ENCODE data around the gene HBA2. TPM values are rescaled to one million over a fixed set of nuclear protein-coding genes. Genes with fewer than 3 reads are reported as not detected.

Gene HBA2
- total RNA-seq, 1 experiment from 2014 or later, result not detected

- POLR2A ChIA-PET, result no interaction called here
- no TSS peak for BruUV-seq (replicated peaks)
- Histone ChIP-seq H3K36me3 (ENCODE audit: control insufficient read depth, insufficient read depth, low read length) (peaks cover 9% of the 10 kb centered on the region), H3K27me3 (ENCODE audit: control insufficient read depth, insufficient read depth, low read length) (no peaks in the 10 kb centered on the region), H3K4me3 (ENCODE audit: low read depth in 2 of 2, low read length in 2 of 2) (no peak overlapping the region), H3K9me3 (ENCODE audit: control insufficient read depth, insufficient read depth, low read depth, low read length) (no peaks in the 10 kb centered on the region), H3K27ac (ENCODE audit: low read length) (no peak overlapping the region), H3K4me1 (ENCODE audit: control insufficient read depth, insufficient read depth, low read length) (no peaks in the 10 kb centered on the region)
- intact Hi-C loops (cut with micrococcal nuclease; ENCODE audit: unreplicated experiment), result no loop called here
- ATAC-seq (no peak), DNase-seq (ENCODE audit: low read depth, low spot score) (no peak)
- in situ Hi-C loops (cut with HindIII; ENCODE audit: low pct_unique_long_range_greater_than_20kb, low sequenced_read_pairs), result no loop called here
- no peak for TF ChIP-seq TCF7L2 (IDR thresholded peaks at IDR 0.05; ENCODE audit: low read depth, low read length)
- TF ChIP-seq REST (IDR thresholded peaks at IDR 0.05; ENCODE audit: insufficient read depth in 1 of 2, low read depth in 2 of 2, low read length in 1 of 2), result no peak
- no peak for TF ChIP-seq CTCF (IDR thresholded peaks at IDR 0.05)
- no peak for TF ChIP-seq POLR2AphosphoS5 (IDR thresholded peaks at IDR 0.05; ENCODE audit: low read depth, low read length)
- CTCF ChIA-PET, result no interaction called here
Observed at GRCh38 chr16:212999-213398, 40.3 kb downstream of the HBA2 start.

- DNase-seq (ENCODE audit: low read depth, low spot score), result no peak
- Histone ChIP-seq H3K9me3 (ENCODE audit: control insufficient read depth, insufficient read depth, low read depth, low read length) (no peaks in the 10 kb centered on the region), H3K27ac (ENCODE audit: low read length) (no peak overlapping the region), H3K4me1 (ENCODE audit: control insufficient read depth, insufficient read depth, low read length) (no peaks in the 10 kb centered on the region), H3K27me3 (ENCODE audit: control insufficient read depth, insufficient read depth, low read length) (no peaks in the 10 kb centered on the region), H3K4me3 (ENCODE audit: low read depth in 2 of 2, low read length in 2 of 2) (no peak overlapping the region), H3K36me3 (ENCODE audit: control insufficient read depth, insufficient read depth, low read length) (peaks cover 14% of the 10 kb centered on the region)
- BruUV-seq (replicated peaks), result TSS peak; percentile 49
- TF ChIP-seq CTCF (IDR thresholded peaks at IDR 0.05) (no peak), SIN3A (IDR thresholded peaks at IDR 0.05; ENCODE audit: borderline replicate concordance, insufficient read depth, low read depth, low read length) (no peak), TCF7L2 (IDR thresholded peaks at IDR 0.05; ENCODE audit: low read depth, low read length) (no peak), REST (IDR thresholded peaks at IDR 0.05; ENCODE audit: insufficient read depth in 1 of 2, low read depth in 2 of 2, low read length in 1 of 2) (no peak), POLR2AphosphoS5 (IDR thresholded peaks at IDR 0.05; ENCODE audit: low read depth, low read length) (no peak)
- intact Hi-C loops (cut with micrococcal nuclease; ENCODE audit: unreplicated experiment), result no loop called here
- in situ Hi-C loops (cut with HindIII; ENCODE audit: low pct_unique_long_range_greater_than_20kb, low sequenced_read_pairs), result no loop called here
- ChIA-PET CTCF (interaction anchor here (0.8 kb wide), 1 partner anchor 133 kb away, joined by 3 read pairs; no protein-coding TSS in a partner anchor), POLR2A (no interaction called here)
- no peak for ATAC-seq
Observed at GRCh38 chr16:220021-220420, 47.3 kb downstream of the HBA2 start.

Other genes starting within 250 kb of the HBA2 start
- 35.7 TPM for gene POLR3K, start 119.3 kb upstream of the HBA2 start, total RNA-seq (2021; ENCODE audit: unreplicated experiment)
- 83.5 TPM for gene SNRNP25, start 119.0 kb upstream of the HBA2 start, total RNA-seq (2021; ENCODE audit: unreplicated experiment)
- gene RHBDF1, start 100.2 kb upstream of the HBA2 start, total RNA-seq (2021; ENCODE audit: unreplicated experiment), result 41.7 TPM
- 85.7 TPM for gene MPG, start 94.7 kb upstream of the HBA2 start, total RNA-seq (2021; ENCODE audit: unreplicated experiment)
- gene NPRL3, start 34.2 kb upstream of the HBA2 start, total RNA-seq (2021; ENCODE audit: unreplicated experiment), result 69.7 TPM
- 1.1 TPM for gene HBZ, start 20.2 kb upstream of the HBA2 start, total RNA-seq (2021; ENCODE audit: unreplicated experiment)
- gene HBM, start 6.9 kb upstream of the HBA2 start, total RNA-seq (2021; ENCODE audit: unreplicated experiment), result not detected
- gene HBA1, start 3.8 kb downstream of the HBA2 start, total RNA-seq (2021; ENCODE audit: unreplicated experiment), result 4.4 TPM
- gene HBQ1, start 7.6 kb downstream of the HBA2 start, total RNA-seq (2021; ENCODE audit: unreplicated experiment), result 10.4 TPM
- 75.3 TPM for gene LUC7L, start 56.6 kb downstream of the HBA2 start, total RNA-seq (2021; ENCODE audit: unreplicated experiment)
- gene FAM234A, start 61.9 kb downstream of the HBA2 start, total RNA-seq (2021; ENCODE audit: unreplicated experiment), result 121 TPM
- 10.2 TPM for gene RGS11, start 103.1 kb downstream of the HBA2 start, total RNA-seq (2021; ENCODE audit: unreplicated experiment)
- 2.4 TPM for gene ARHGDIG, start 107.7 kb downstream of the HBA2 start, total RNA-seq (2021; ENCODE audit: unreplicated experiment)
- 1.1 TPM for gene PDIA2, start 110.3 kb downstream of the HBA2 start, total RNA-seq (2021; ENCODE audit: unreplicated experiment)
- 53.3 TPM for gene AXIN1, start 179.8 kb downstream of the HBA2 start, total RNA-seq (2021; ENCODE audit: unreplicated experiment)
- gene MRPL28, start 197.7 kb downstream of the HBA2 start, total RNA-seq (2021; ENCODE audit: unreplicated experiment), result 140 TPM
- gene PGAP6, start 209.1 kb downstream of the HBA2 start, total RNA-seq (2021; ENCODE audit: unreplicated experiment), result 128 TPM
- gene NME4, start 224.3 kb downstream of the HBA2 start, total RNA-seq (2021; ENCODE audit: unreplicated experiment), result 500 TPM
- 92.7 TPM for gene DECR2, start 229.0 kb downstream of the HBA2 start, total RNA-seq (2021; ENCODE audit: unreplicated experiment)